Hepatic stellate cell (primary cell): Measurements from ENCODE around the gene TRPM4.

Experiments
- DNase-seq: peaks from one replicate; pipeline ENCODE4 v3.0.0; 2011; ENCODE audit warnings: low spot score

Gene TRPM4

GRCh38 chr19:49231804-49232203 is 74.2 kb downstream of the TRPM4 start:
- no peak for DNase-seq

- DNase-seq: no peak
These were observed 75.6 kb downstream of the TRPM4 start for GRCh38 chr19:49233163-49233562.

- DNase-seq: no peak
These were observed 84.2 kb downstream of the TRPM4 start for GRCh38 chr19:49241769-49242168.

- no peak for DNase-seq
These were observed 85.5 kb downstream of the TRPM4 start for GRCh38 chr19:49243129-49243528.

- no peak for DNase-seq
These were observed 86.1 kb downstream of the TRPM4 start for GRCh38 chr19:49243726-49244125.

GRCh38 chr19:49244256-49244655 is 86.7 kb downstream of the TRPM4 start:
- DNase-seq: no peak

GRCh38 chr19:49247676-49248075 is 90.1 kb downstream of the TRPM4 start:
- DNase-seq: no peak

- no peak for DNase-seq
These were observed 92.3 kb downstream of the TRPM4 start for GRCh38 chr19:49249933-49250332.

- no peak for DNase-seq
These were observed 98.1 kb downstream of the TRPM4 start for GRCh38 chr19:49255674-49256073.

GRCh38 chr19:49256691-49257090 is 99.1 kb downstream of the TRPM4 start:
- DNase-seq: no peak
